C4-2B (cell line): ENCODE data around the gene SPRR2A.

Experiments
- H3K27ac ChIP-seq: fragments of 450-650 bp; 2 replicates; pipeline ENCODE4 v1.5.1; 2017
- ZFX ChIP-seq: fragments of 450-650 bp; IDR thresholded peaks from 2 replicates; pipeline ENCODE4 v1.6.1; 2017
- TF ChIP-seq, protein P1 (sequence below): fragments of 450-650 bp; conservative IDR thresholded peaks from 2 replicates; pipeline ENCODE4 v1.5.1; 2017; ENCODE audit warnings: mild to moderate bottlenecking

SPRR2A gene

DNA sequence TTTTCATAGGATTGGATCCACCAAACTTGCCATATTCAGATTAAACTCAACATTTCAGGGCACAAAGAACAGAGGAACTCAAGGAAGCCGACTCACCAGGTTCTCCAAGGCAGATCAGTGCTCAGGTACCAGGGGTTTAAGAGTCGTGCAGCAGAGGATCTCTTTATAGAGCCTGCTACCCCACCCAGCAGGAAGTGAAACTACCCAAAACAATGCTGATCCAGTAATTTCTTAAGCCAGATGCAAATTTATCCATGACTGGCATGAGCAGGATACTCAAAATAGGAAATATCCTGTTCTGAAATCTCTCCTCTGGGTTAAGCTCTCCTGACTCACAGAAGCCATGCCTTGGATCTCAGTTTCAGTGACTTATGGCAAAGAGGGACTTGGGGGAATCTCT, at the start of gene SPRR2A:
TSS of gene SPRR2A (minus strand) at position 138 of the 400 bp plus-strand sequence. CDS start 777 bp downstream, outside the sequence.
- no peak for TF ChIP-seq ZFX
- TF ChIP-seq, protein P1, sequence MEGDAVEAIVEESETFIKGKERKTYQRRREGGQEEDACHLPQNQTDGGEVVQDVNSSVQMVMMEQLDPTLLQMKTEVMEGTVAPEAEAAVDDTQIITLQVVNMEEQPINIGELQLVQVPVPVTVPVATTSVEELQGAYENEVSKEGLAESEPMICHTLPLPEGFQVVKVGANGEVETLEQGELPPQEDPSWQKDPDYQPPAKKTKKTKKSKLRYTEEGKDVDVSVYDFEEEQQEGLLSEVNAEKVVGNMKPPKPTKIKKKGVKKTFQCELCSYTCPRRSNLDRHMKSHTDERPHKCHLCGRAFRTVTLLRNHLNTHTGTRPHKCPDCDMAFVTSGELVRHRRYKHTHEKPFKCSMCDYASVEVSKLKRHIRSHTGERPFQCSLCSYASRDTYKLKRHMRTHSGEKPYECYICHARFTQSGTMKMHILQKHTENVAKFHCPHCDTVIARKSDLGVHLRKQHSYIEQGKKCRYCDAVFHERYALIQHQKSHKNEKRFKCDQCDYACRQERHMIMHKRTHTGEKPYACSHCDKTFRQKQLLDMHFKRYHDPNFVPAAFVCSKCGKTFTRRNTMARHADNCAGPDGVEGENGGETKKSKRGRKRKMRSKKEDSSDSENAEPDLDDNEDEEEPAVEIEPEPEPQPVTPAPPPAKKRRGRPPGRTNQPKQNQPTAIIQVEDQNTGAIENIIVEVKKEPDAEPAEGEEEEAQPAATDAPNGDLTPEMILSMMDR: no peak
- no peak within 1 kb of the TSS for H3K27ac ChIP-seq

- TF ChIP-seq, protein P1: no peak
- no peak for TF ChIP-seq ZFX
- H3K27ac ChIP-seq: no peak overlapping the region
These were observed 42.9 kb upstream of the SPRR2A start for GRCh38 chr1:153100245-153100644.

DNA sequence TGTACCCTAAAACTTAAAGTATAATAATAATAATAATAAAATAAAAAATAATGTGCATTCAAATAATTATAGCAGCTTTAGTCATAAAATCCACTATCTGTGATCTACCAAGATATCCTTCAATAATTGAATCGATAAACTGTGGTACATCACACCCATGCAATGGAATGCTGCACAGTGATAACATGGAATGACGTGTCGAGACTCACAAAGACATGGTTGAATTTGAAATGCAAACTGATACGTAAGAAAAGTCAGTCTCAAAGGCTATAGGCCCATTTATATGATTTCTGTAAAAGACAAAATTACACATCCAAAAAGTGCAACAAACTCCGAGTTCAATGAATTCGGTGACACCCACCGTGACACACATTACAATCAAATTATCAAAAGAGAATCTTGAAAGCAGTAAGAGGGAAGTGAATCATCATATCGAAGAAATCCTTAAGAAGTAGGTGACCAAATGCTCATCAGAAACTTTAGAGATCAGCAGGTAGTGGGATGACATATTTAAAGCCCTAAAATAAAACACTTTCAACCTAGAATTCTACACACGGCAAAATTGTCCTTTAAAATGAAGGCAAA, 42.2 kb upstream of the SPRR2A start:
- TF ChIP-seq ZFX: no peak
- TF ChIP-seq, protein P1: no peak
- no peak overlapping the region for H3K27ac ChIP-seq

DNA sequence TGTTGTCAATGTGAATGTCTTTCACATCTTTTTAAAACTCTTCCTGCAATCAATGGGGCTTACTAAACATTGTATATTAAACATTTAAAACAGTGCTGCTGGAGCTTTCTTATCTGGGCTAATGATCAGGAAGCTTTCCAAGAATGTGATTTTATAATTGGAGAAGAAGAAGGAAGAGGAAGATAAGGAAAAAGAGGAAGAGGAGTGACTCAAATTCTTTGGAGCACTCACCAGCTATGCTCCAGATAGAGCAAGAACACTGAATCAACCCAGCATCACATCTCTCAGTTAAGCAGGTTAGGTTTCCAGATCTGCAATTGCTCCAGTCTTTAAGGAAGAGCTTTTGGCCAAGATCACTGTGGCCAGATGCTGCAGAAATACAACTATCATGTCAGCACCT, 38.5 kb upstream of the SPRR2A start:
- H3K27ac ChIP-seq: no peak overlapping the region
- no peak for TF ChIP-seq ZFX
- TF ChIP-seq, protein P1: no peak

- no peak within 1 kb of the TSS for H3K27ac ChIP-seq
- TF ChIP-seq ZFX: no peak
- TF ChIP-seq, protein P1: no peak
These were observed 37.1 kb upstream of the SPRR2A start, which contains the start of gene SPRR2E for GRCh38 chr1:153094426-153094825. Gene SPRR2E, minus strand, starts transcription at chr1:153094526. Its CDS starts 775 bp downstream, at chr1:153093751.

DNA sequence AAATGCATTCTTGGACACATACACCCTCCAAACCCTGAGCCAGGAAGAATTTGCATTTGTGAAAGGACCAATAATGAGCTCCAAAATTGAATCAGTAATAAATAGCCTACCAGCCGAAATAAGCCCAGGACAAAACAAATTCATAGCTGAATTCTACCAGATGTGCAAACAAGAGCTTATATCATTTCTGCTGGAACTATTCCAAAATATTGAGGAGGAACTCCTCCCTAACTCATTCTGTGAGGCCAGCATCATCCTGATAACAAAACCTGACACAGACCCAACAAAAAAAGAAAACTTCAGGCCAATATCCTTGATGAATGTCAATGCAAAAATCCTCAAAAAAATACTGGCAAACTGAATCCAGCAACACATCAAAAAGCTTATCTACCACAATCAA, 30.3 kb upstream of the SPRR2A start:
- no peak for TF ChIP-seq ZFX
- TF ChIP-seq, protein P1: no peak
- no peak overlapping the region for H3K27ac ChIP-seq

DNA sequence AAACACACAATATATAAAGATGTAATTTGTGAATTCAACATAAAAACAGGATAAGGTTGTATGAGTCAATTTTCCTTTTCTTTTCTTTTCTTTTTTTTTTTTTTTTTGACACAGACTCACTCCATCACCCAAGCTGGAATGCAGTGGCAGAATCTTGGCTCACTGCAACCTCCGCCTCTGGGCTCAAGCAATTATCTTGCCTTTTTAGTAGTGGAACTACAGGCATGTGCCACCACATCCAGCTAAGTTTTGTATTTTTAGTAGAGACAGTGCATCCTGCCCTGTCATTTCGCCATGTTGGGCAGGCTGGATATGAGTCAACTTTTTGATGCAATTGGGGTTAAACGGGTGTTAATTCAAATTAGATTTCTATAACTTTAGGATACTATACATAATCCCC, 24.4 kb upstream of the SPRR2A start:
- TF ChIP-seq, protein P1: no peak
- no peak for TF ChIP-seq ZFX
- no peak overlapping the region for H3K27ac ChIP-seq
